Activated CD4-positive, alpha-beta T cell treated with anti-CD3 and anti-CD28 coated beads for 4 hours (primary cell): ENCODE measurements around the gene SERGEF.

Source experiments
- DNase-seq, 2 donors: peaks; one replicate each; pipeline ENCODE4 v3.0.0-alpha.2; 2020

The SERGEF gene

GRCh38 chr11:17778956-17779860 is 233.6 kb downstream of the SERGEF start:
- DNase-seq, result no peak

GRCh38 chr11:17778352-17778751 is 234.5 kb downstream of the SERGEF start:
- DNase-seq, result no peak

GRCh38 chr11:17777738-17778091 is 235.1 kb downstream of the SERGEF start:
- no peak for DNase-seq

- DNase-seq, result no peak
Measured at GRCh38 chr11:17777086-17777737, 235.6 kb downstream of the SERGEF start.

GRCh38 chr11:17776212-17776875 is 236.5 kb downstream of the SERGEF start:
- DNase-seq, result no peak

DNA sequence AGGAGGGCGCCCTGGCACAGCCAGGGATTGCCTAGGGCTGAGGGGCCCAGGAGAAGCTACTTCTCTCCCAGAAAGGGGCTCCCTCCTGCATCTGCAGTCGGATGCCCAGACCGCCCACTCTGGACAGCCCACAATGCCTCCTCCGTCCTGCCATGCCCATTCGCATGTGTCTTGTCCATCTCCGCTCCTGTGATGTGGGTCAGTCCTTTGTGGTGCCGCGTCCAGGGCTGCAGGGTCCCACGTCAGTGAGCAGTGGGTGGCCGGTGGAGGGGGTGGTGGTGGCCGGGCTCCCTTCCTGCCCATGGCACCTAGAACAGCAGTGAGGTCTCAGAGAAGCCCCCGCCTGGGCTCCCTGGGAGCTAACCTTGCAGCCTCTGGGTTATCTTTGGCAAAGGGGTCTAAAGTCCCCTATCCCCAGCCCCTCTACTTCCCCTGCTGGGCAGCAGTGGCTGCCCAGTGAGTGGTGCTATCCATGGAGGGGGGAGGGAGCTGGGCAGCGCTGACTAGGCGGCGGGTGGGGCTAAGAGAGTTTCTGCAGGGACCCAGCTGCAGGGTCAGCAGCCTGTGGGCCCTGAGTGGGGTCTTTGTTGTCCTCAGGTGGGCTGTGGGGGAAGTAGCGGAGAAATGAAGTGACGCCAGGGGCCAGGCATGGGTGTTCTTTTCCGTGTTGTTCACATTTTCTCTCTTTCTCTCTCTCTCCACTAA is 237.2 kb downstream of the SERGEF start:
- no peak for DNase-seq

- DNase-seq, result no peak
Measured at GRCh38 chr11:17775035-17775348, 237.9 kb downstream of the SERGEF start.

DNA sequence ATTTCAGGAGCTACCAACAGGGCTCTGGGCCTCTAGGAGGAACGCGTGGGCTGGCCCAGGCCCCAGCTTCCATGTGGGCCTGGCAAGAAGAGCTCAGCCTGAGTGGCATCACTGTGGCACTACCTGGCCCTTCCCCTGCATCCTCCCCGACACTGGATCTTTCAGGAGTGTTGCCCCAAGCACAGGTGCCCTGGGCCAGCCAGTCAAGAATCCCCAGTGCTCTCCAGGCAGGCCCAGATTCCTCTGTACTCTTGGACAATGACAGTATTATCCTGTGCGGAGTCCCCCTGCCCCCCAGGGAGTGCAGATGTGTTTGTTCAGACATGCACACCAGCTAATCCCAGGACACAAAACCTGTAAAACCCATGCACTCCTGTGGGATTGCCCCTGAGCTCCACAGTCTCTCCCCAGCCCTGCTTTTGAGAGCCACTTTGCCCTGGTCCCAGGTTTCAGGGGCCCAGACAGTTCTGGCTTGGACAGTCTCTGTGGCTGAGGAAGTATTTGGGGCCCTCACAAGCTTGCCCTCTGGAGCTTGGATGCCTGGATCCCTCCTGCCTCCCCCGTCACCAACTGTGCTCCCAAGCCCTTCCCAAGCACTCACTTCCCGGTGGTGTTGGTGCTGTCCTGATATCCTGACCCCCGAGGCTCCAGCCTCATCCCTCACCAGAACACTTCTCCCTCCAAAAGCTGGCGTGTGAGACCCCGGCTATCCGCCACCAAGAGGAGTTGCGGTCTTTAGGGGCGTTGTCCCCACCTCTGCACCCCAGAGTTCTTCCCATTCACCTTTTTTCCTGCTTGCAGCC is 238.4 kb downstream of the SERGEF start:
- no peak for DNase-seq

GRCh38 chr11:17773674-17774073 is 239.2 kb downstream of the SERGEF start:
- DNase-seq, result no peak

DNA sequence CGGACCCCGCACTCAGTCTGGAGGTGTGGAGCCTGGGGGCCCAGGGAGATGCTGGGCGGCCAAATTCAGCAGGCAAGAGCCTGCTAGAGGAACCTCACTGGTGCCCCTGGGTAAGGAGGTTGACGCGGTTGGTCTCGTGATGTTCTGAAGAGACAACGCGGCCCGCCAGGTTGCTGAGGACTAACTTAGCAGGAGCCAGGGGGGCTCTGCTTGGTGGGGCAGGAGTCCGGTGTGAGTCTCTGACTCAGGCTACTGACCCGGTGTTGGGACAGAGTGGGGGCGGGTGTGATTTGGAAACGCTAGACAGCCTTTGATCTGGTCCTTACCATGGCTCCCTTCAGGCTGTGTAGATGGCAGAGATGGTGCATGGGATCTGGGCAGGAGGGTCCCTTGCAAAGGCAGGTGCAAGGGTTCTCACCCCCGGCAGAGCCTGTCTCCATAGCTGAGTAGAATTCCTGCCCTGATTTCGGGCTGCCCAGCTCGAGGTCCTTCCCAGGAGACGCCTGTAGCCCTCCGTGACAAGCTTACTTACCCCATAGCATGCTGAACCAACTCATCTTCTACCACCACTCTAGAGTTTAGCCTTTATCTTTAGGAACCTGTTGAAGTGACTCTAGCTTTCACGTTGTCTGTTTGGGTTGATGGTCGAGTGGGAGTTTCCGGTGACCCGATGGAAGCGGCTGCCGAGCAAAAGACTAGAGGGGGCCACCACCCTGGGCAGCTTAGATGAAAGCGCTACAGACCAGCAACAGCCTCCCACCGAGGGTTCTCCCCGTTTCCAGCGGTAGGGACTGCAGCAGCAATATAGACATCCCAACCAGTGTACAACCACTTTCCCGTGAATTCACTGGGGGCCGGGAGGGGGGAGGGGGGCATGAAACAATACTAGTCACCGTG is 239.9 kb downstream of the SERGEF start:
- DNase-seq, result no peak

- DNase-seq, result no peak
Measured at GRCh38 chr11:17771841-17772401, 240.9 kb downstream of the SERGEF start.

- no peak for DNase-seq
Measured at GRCh38 chr11:17771415-17771814, 241.4 kb downstream of the SERGEF start.

DNA sequence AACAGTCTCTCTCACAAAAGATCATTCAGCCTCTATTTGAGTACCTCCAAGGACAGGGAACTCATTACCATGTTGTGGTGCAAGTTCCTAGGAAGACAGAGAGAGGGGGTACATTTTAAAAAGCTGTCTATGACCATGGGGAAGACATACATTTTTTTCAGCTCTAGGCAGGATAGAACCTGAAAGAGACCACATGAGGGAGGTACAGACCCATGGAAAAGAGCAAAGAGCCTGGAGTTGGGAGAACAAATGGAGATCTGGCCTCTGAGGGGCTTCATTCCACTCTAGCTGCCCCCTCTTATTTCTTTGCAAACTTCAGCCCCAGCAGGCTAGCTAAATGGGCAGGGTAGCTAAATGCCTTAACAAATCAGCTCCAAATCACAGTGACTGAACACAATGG is 241.9 kb downstream of the SERGEF start:
- DNase-seq, result no peak

GRCh38 chr11:17770048-17770652 is 242.7 kb downstream of the SERGEF start:
- no peak for DNase-seq

DNA sequence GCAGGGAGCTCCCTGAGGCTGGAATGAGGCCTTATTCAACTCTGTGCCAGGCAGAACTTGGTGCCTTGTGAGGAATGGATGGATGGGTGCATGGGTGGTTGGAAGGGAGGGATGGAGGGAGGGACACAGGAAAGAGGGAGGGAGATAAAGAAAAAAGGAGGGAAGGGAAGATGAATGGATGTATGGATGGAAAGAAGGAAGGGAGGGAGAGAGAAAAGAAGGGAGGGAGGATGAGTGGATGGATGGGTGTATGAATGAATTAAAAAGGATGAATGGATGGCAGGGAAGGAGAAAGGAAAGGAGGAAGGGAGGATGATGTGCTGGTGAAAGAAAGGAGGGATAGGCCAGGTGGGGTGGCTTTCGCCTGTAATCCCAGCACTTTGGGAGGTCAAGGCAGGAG is 243.6 kb downstream of the SERGEF start:
- no peak for DNase-seq

GRCh38 chr11:17768547-17768946 is 244.3 kb downstream of the SERGEF start:
- DNase-seq, result no peak

DNA sequence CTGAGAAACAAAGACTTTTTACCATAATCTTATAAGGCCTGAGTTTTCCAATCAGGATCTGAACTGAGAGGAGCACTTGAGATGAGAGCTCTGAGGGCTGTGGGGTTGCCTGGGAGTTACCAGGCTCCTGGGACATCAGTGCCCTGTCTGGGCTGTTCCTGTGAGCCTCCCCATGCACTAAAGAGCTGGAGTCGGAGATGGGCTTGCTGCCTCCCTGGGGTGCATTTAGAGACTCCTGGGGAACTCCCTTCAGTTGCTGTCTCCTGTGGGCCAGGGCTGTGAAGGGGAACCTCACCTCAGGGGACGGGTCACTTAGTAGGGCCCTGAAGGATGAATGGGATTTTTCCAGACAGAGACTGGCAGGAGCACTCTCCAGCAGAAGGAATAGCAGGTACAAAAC is 244.9 kb downstream of the SERGEF start:
- DNase-seq, result no peak

GRCh38 chr11:17767301-17767885 is 245.5 kb downstream of the SERGEF start:
- DNase-seq, result no peak

GRCh38 chr11:17766590-17766989 is 246.3 kb downstream of the SERGEF start:
- no peak for DNase-seq

- DNase-seq, result no peak
Measured at GRCh38 chr11:17766073-17766359, 246.8 kb downstream of the SERGEF start.
